Measurements from ENCODE around the gene PIH1D1. TPM values are rescaled to one million over a fixed set of nuclear protein-coding genes. Genes with fewer than 3 reads are reported as not detected.

PIH1D1 gene
- total and polyA plus RNA-seq, 2 of the 8 experiments (the other 6 are each of a cell fraction or from before 2014, with no cell fraction given), result 146 to 195 TPM

GRCh38 chr19:49422407-49423070 lies 29.1 kb downstream of the PIH1D1 start:
- Histone ChIP-seq H2BK120ac (replicated peaks; ENCODE audit: low read depth, low read length) (no peak overlapping the region), H2BK12ac (ENCODE audit: low read depth, low read length) (no peak overlapping the region; the same call in 1 of the 2 replicates), H3K14ac (ENCODE audit: insufficient read length) (no peak overlapping the region), H2AK5ac (ENCODE audit: low read depth, low read length) (no peak overlapping the region), H3K18ac (ENCODE audit: extremely low read depth, low read length) (peak overlapping the region; percentile 51), H2BK5ac (ENCODE audit: low read depth, low read length) (no peak overlapping the region), H4K5ac (ENCODE audit: insufficient read length, low read depth, low read length) (peak overlapping the region; percentile 12), H3K23ac (ENCODE audit: insufficient read length) (no peak overlapping the region), H3K79me2 (ENCODE audit: control insufficient read depth in 1 of 2, insufficient read depth in 2 of 2, low read length in 2 of 2) (no peaks in the 10 kb centered on the region), H4K91ac (replicated peaks; ENCODE audit: insufficient read length, low read length) (no peak overlapping the region), H2BK15ac (ENCODE audit: low read length) (peak overlapping the region; percentile 82; the same call in 1 of the 2 replicates), H3K56ac (replicated peaks; ENCODE audit: insufficient read length, low read depth, low read length) (no peak overlapping the region), H3K9me3 (ENCODE audit: insufficient read depth in 2 of 2, low read depth in 1 of 2, low read length in 1 of 2) (no peaks in the 10 kb centered on the region), H4K20me1 (replicated peaks in 1 of 2; ENCODE audit: control insufficient read depth in 1 of 2, insufficient read depth in 2 of 2, low read length in 2 of 2) (no peaks in the 10 kb centered on the region), H3K9ac (replicated peaks in 1 of 4; ENCODE audit: extremely low read depth in 1 of 4, low read depth in 3 of 4, low read length in 3 of 4) (no peak overlapping the region), H3K27me3 (replicated peaks in 1 of 4; ENCODE audit: control insufficient read depth in 3 of 4, extremely low read depth in 1 of 4, insufficient read depth in 3 of 4, low read length in 3 of 4) (peaks cover 23 to 61% (median 56%) of the 10 kb centered on the region in 4 experiments), H3K4me2 (ENCODE audit: insufficient read depth in 1 of 2, low read depth in 2 of 2, low read length in 2 of 2) (peak overlapping the region; percentile 85 to 88), H2BK20ac (ENCODE audit: low read length) (no peak overlapping the region), H3K4ac (replicated peaks; ENCODE audit: insufficient read length, low read depth, low read length) (no peak overlapping the region), H2AFZ (ENCODE audit: low read length) (peak overlapping the region; percentile 17; the same call in 1 of the 2 replicates), H3K36me3 (ENCODE audit: control insufficient read depth in 2 of 4, insufficient read depth in 4 of 4, low read length in 3 of 4) (no peaks in the 10 kb centered on the region), H3K4me1 (replicated peaks in 1 of 4; ENCODE audit: control insufficient read depth in 3 of 4, insufficient read depth in 4 of 4, low read length in 3 of 4) (peaks cover 7 to 29% (median 19%) of the 10 kb centered on the region in 4 experiments), H4K8ac (ENCODE audit: extremely low read depth, insufficient read depth, low read length) (no peak overlapping the region; the same call in none of the 2 replicates), H3K27ac (ENCODE audit: low read depth, low read length) (no peak overlapping the region), H3K23me2 (ENCODE audit: low read depth, low read length) (peaks cover 12% of the 10 kb centered on the region; the same call in 1 of the 2 replicates), H3K4me3 (ENCODE audit: extremely low read depth in 1 of 4, insufficient read depth in 2 of 4, low read depth in 3 of 4, low read length in 4 of 4) (peak overlapping the region in 3 of 4 experiments; percentile 23 to 59 (median 28); a peak in 5 of 8 replicates), H3K79me1 (ENCODE audit: low read depth, low read length) (no peaks in the 10 kb centered on the region)
- ChIA-PET CTCF (ENCODE audit: partially characterized antibody) (interaction anchor here (0.6 to 14.7 kb wide), 11 partner anchors 9 to 57 kb away, joined by 3 to 291 read pairs (median 6); partner anchors contain the start of gene PIH1D1), POLR2A (ENCODE audit: partially characterized antibody) (interaction anchor here (0.9 to 1.4 kb wide), 3 partner anchors 9 to 25 kb away, joined by 3 to 4 read pairs (median 4); no protein-coding TSS in a partner anchor)
- no peak for FAIRE-seq
- WGBS, 2 experiments (ENCODE audit: extremely low coverage in 1 of 2, insufficient coverage in 1 of 2, insufficient read length in 1 of 2, insufficient replicate concordance in 2 of 2, low coverage in 1 of 2, low lambda C conversion rate in 2 of 2, missing lambda C conversion rate in 1 of 2), result 6% methylated on average over 44 of the region's 58 CpGs; no CpG with 5 or more reads in 1 of the 2 experiments
- DNase-seq (ENCODE audit: low read depth in 1 of 2, low spot score in 2 of 2), result peak in 1 of 2 experiments; percentile 93
- TF ChIP-seq SIX5 (IDR thresholded peaks at IDR 0.05; ENCODE audit: low read depth, low read length) (no peak), NANOG (IDR thresholded peaks at IDR 0.05; ENCODE audit: insufficient read depth, low read depth, low read length, poor library complexity, severe bottlenecking) (no peak), USF2 (IDR thresholded peaks at IDR 0.05; ENCODE audit: low read length) (no peak), GTF2F1 (IDR thresholded peaks at IDR 0.05; ENCODE audit: borderline replicate concordance, low read depth, low read length) (no peak), SAP30 (IDR thresholded peaks at IDR 0.05; ENCODE audit: insufficient read depth, insufficient replicate concordance, low read length) (no peak), JUND (IDR thresholded peaks at IDR 0.05; ENCODE audit: low read length) (no peak), KDM4A (IDR thresholded peaks at IDR 0.05; ENCODE audit: low read depth, low read length, severe bottlenecking) (peak; percentile 93), TAF7 (optimal IDR thresholded peaks at IDR 0.05; ENCODE audit: borderline replicate concordance, low read depth, low read length) (no peak), RXRA (IDR thresholded peaks at IDR 0.05; ENCODE audit: insufficient read depth, low read depth, low read length) (no peak), CTBP2 (IDR thresholded peaks at IDR 0.05; ENCODE audit: borderline replicate concordance, insufficient read depth, insufficient read length, low read length) (no peak)

Data from H1 (cell line).